Endothelial cell of umbilical vein (primary cell): ENCODE results near the gene MYO1E. TPM values are rescaled to one million over a fixed set of nuclear protein-coding genes. Genes with fewer than 3 reads are reported as not detected.

Experiments
- BruUV-seq: library from RNA; stranded (reverse); fragments of 400-500 nt; replicated peaks from 2 replicates; lab custom pipeline; 2021; lab: Mats Ljungman, UMichigan
- CTCF ChIA-PET: fragments of 300-600, 350-600 bp; sonication (Branson Sonifier 250); formaldehyde crosslinking; loops from one replicate; lab custom pipeline; 2021; ENCODE audit warnings: antibody characterized with exemption, inconsistent platforms; lab: Charles Lee
- POLR2A ChIA-PET: fragments of 300-600, 350-600 bp; sonication (Branson Sonifier 250); formaldehyde crosslinking; loops from one replicate; lab custom pipeline; 2021; ENCODE audit warnings: antibody characterized with exemption, inconsistent platforms; lab: Charles Lee
- DNase-seq: peaks from one replicate; pipeline ENCODE4 v3.0.0-alpha.2; 2011; ENCODE audit warnings: low read depth, low spot score
- FAIRE-seq: peaks from 2 replicates; lab custom pipeline; 2011; peaks lifted over from hg19 to GRCh38; lab: Jason Lieb, UNC
- H2AFZ ChIP-seq: 2 replicates; pipeline ENCODE4 v1.6.0; 2012; ENCODE audit warnings: low read depth, low read length, control low read depth, inconsistent platforms
- H3K27ac ChIP-seq: 2 replicates; pipeline ENCODE4 v1.5.1; 2011; ENCODE audit warnings: low read depth, mild to moderate bottlenecking, control low read depth, low read length, moderate library complexity; ENCODE audit not compliant: insufficient read depth
- H3K27me3 ChIP-seq, 2 experiments: 2 replicates each; pipeline versions ENCODE4 v1.6.0 to v1.6.1; 2011; ENCODE audit warnings: low read length in 2 of 2, mixed read lengths in 1 of 2; ENCODE audit not compliant: control insufficient read depth in 2 of 2, insufficient read depth in 2 of 2
- H3K36me3 ChIP-seq, 2 experiments: 2 replicates in 1 of 2; 3 replicates in 1 of 2; pipeline ENCODE4 v1.5.1; 2011; ENCODE audit warnings: low read length in 2 of 2, mild to moderate bottlenecking in 1 of 2, moderate library complexity in 1 of 2; ENCODE audit not compliant: control insufficient read depth in 2 of 2, insufficient read depth in 2 of 2; ENCODE audit errors: extremely low read depth in 1 of 2
- H3K4me1 ChIP-seq: 3 replicates; pipeline ENCODE4 v1.5.1; 2011; ENCODE audit warnings: mild to moderate bottlenecking, low read length; ENCODE audit not compliant: control insufficient read depth, insufficient read depth; ENCODE audit errors: extremely low read depth
- H3K4me2 ChIP-seq: 2 replicates; pipeline ENCODE4 v1.6.1; 2011; ENCODE audit warnings: low read length, control low read depth, mixed read lengths; ENCODE audit not compliant: insufficient read depth
- H3K4me3 ChIP-seq, 3 experiments: fragments of 200-600 bp in 1 of 3; sonication (generic), shearing (Covaris generic) in 1 of 3; replicated peaks in 1 of 3; 2 replicates each; pipeline ENCODE4 v1.5.1; 2011 to 2016; ENCODE audit warnings: control low read depth in 3 of 3, low read length in 3 of 3, mild to moderate bottlenecking in 2 of 3, inconsistent platforms in 1 of 3, low read depth in 1 of 3, moderate library complexity in 1 of 3; ENCODE audit not compliant: insufficient read depth in 1 of 3
- H3K79me2 ChIP-seq: 2 replicates; pipeline ENCODE4 v1.6.0; 2012; ENCODE audit warnings: low read length, inconsistent platforms; ENCODE audit not compliant: control insufficient read depth, insufficient read depth
- H3K9ac ChIP-seq: replicated peaks from 2 replicates; pipeline ENCODE3; 2011; ENCODE audit warnings: low read length, control low read depth; ENCODE audit not compliant: insufficient read depth; ENCODE audit errors: extremely low read depth
- H3K9me1 ChIP-seq: replicated peaks from 3 replicates; pipeline ENCODE4 v1.6.0; 2011; ENCODE audit warnings: mild to moderate bottlenecking, low read length; ENCODE audit not compliant: control insufficient read depth, insufficient read depth; ENCODE audit errors: extremely low read depth
- H3K9me3 ChIP-seq: replicated peaks from 2 replicates; pipeline ENCODE4 v1.5.1; 2012; ENCODE audit warnings: low read length, inconsistent platforms; ENCODE audit not compliant: control insufficient read depth, insufficient read depth
- H4K20me1 ChIP-seq: replicated peaks from 2 replicates; pipeline ENCODE3; 2011; ENCODE audit warnings: mild to moderate bottlenecking, low read length; ENCODE audit not compliant: control insufficient read depth, insufficient read depth; ENCODE audit errors: extremely low read depth
- CTCF ChIP-seq, 2 donors: IDR thresholded peaks; 1 replicate in 1 of 2; 2 replicates in 1 of 2; pipeline ENCODE4 v1.5.1; 2011; ENCODE audit warnings: low read length in 2 of 2, mild to moderate bottlenecking in 2 of 2, moderate library complexity in 2 of 2, control low read depth in 1 of 2, inconsistent platforms in 1 of 2, low read depth in 1 of 2; ENCODE audit not compliant: insufficient read depth in 1 of 2; ENCODE audit errors: extremely low read depth in 1 of 2
- EZH2 ChIP-seq: IDR thresholded peaks from 2 replicates; pipeline ENCODE4 v1.6.1; 2012; ENCODE audit warnings: borderline replicate concordance, low read depth, mild to moderate bottlenecking, moderate library complexity, low read length, inconsistent platforms; ENCODE audit not compliant: severe bottlenecking
- FOS ChIP-seq: IDR thresholded peaks from 2 replicates; pipeline ENCODE4 v1.6.1; 2011; ENCODE audit warnings: mild to moderate bottlenecking, low read length, moderate library complexity, borderline replicate concordance; ENCODE audit not compliant: insufficient read depth
- GATA2 ChIP-seq: IDR thresholded peaks from 2 replicates; pipeline ENCODE4 v1.7.0; 2011; ENCODE audit warnings: low read depth, mild to moderate bottlenecking, moderate library complexity, mixed read lengths, low read length; ENCODE audit not compliant: insufficient read length, insufficient read depth
- JUN ChIP-seq: IDR thresholded peaks from 2 replicates; pipeline ENCODE4 v1.6.1; 2011; ENCODE audit warnings: borderline replicate concordance, low read depth; ENCODE audit not compliant: insufficient read length, insufficient read depth
- MAX ChIP-seq: IDR thresholded peaks from 2 replicates; pipeline ENCODE4 v1.6.1; 2011; ENCODE audit not compliant: insufficient read depth, insufficient read length
- MYC ChIP-seq: IDR thresholded peaks from one replicate; pipeline ENCODE4 v1.6.1; 2011; ENCODE audit warnings: mild to moderate bottlenecking, low read depth, low read length
- POLR2A ChIP-seq: IDR thresholded peaks from 2 replicates; pipeline ENCODE4 v1.6.1; 2012; ENCODE audit warnings: low read depth, mild to moderate bottlenecking, control low read depth, low read length
- POLR2AphosphoS5 ChIP-seq: IDR thresholded peaks from 2 replicates; pipeline ENCODE4 v1.6.1; 2012; ENCODE audit warnings: low read depth, mild to moderate bottlenecking, control low read depth, low read length, moderate library complexity; ENCODE audit not compliant: insufficient read depth
- dilution Hi-C: fragments of 300-500 bp; cut with MboI; formaldehyde crosslinking; loops from one replicate; pipeline ENCODE4 v1.15.0; 2019; ENCODE audit warnings: low sequenced_read_pairs; ENCODE audit not compliant: extremely low pct_ligation_motif_present
- intact Hi-C: fragments of 100-400 bp; cut with micrococcal nuclease; formaldehyde crosslinking; loops from one replicate; pipeline ENCODE4 v1.10.0; 2022
- polyA plus RNA-seq, 4 experiments: library from polyadenylated mRNA; depleted of rRNA in 3 of 4; stranded (reverse) in 3 of 4; unstranded in 1 of 4; fragments of >200 nt; gene quantifications; 2 replicates each; pipeline versions ENCODE4 v1.2.1 to v1.2.3, GENCODE V29; 2011 to 2012; ENCODE audit warnings: missing spikeins in 1 of 4
- total RNA-seq: library from RNA; stranded (reverse); gene quantifications from 2 replicates; pipeline ENCODE4 v1.2.3, GENCODE V29; 2021

Gene MYO1E
- total and polyA plus RNA-seq, 2 donors (not counting 3 experiments of a cell fraction or from before 2014, with no cell fraction given): 31.6 to 218 TPM

GRCh38 chr15:59283717-59284391 lies 88.8 kb downstream of the MYO1E start:
- intact Hi-C loops: no loop called here
- BruUV-seq: no TSS peak

GRCh38 chr15:59282515-59283337 lies 89.9 kb downstream of the MYO1E start:
- peaks cover 49% of the 10 kb centered on the region for H3K79me2 ChIP-seq
- H3K4me3 ChIP-seq: no peak overlapping the region
- BruUV-seq: no TSS peak
- H3K9ac ChIP-seq: no peak overlapping the region
- CTCF ChIA-PET: no interaction called here
- no peak overlapping the region for H2AFZ ChIP-seq
- no peak for FAIRE-seq
- H3K4me2 ChIP-seq: no peak overlapping the region
- no peaks in the 10 kb centered on the region for H3K36me3 ChIP-seq
- no peak for TF ChIP-seq MYC
- no peak for TF ChIP-seq EZH2
- no peak for TF ChIP-seq POLR2AphosphoS5
- TF ChIP-seq JUN: no peak
- TF ChIP-seq MAX: no peak
- TF ChIP-seq GATA2: no peak
- TF ChIP-seq POLR2A: no peak
- no peak for TF ChIP-seq CTCF (IDR thresholded peaks at IDR 0.05; ENCODE audit: extremely low read depth in 1 of 2, insufficient read depth in 1 of 2, low read depth in 1 of 2, low read length in 2 of 2)
- no peak for TF ChIP-seq FOS
- H3K4me1 ChIP-seq: peaks cover 11% of the 10 kb centered on the region
- no peak for DNase-seq
- H3K9me1 ChIP-seq: no peaks in the 10 kb centered on the region
- no peaks in the 10 kb centered on the region for H3K9me3 ChIP-seq
- intact Hi-C loops (no loop called here), dilution Hi-C loops (no loop called here)
- POLR2A ChIA-PET: no interaction called here
- no peak overlapping the region for H3K27ac ChIP-seq
- H4K20me1 ChIP-seq: no peaks in the 10 kb centered on the region
- H3K27me3 ChIP-seq: no peaks in the 10 kb centered on the region

More at GRCh38 chr15:59283717-59284391, 88.8 kb downstream of the MYO1E start:
- CTCF ChIA-PET: interaction anchor here (1.1 to 1.5 kb wide), 3 partner anchors 12 to 74 kb away, joined by 3 to 5 read pairs (median 3); no protein-coding TSS in a partner anchor
- Histone ChIP-seq H3K4me1 (no peaks in the 10 kb centered on the region), H3K9me3 (no peaks in the 10 kb centered on the region), H3K36me3 (no peaks in the 10 kb centered on the region), H3K4me3 (no peak overlapping the region), H3K27me3 (no peaks in the 10 kb centered on the region), H2AFZ (no peak overlapping the region), H3K9ac (no peak overlapping the region), H3K4me2 (no peak overlapping the region), H3K79me2 (peaks cover 46% of the 10 kb centered on the region), H4K20me1 (no peaks in the 10 kb centered on the region), H3K27ac (no peak overlapping the region), H3K9me1 (no peaks in the 10 kb centered on the region)
- no peak for FAIRE-seq
- no peak for TF ChIP-seq JUN
- no peak for TF ChIP-seq GATA2
- no peak for TF ChIP-seq POLR2AphosphoS5
- no peak for TF ChIP-seq FOS
- dilution Hi-C loops: no loop called here
- no peak for DNase-seq
- POLR2A ChIA-PET: no interaction called here
